ENCODE results near the gene QRSL1.

QRSL1 gene

DNA sequence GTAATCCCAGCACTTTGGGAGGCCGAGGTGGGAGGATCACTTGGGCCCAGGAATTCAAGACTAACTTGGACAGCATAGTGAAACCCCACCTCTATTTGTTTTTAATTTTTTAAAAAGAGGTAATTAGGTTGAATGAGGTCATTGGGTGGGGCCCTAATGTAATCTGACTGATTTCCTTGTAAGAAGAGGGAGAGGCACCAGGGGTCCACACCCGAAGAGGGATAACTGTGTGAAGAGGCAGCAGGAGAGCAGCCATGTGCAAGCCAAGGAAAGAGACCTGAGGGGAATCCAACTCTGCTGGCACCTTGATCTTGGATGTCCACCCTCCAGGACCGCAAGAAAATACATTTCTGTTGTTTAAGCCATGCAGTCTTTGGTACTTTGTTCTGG, 63.4 kb downstream of the QRSL1 start:
- TF ChIP-seq, protein P1, sequence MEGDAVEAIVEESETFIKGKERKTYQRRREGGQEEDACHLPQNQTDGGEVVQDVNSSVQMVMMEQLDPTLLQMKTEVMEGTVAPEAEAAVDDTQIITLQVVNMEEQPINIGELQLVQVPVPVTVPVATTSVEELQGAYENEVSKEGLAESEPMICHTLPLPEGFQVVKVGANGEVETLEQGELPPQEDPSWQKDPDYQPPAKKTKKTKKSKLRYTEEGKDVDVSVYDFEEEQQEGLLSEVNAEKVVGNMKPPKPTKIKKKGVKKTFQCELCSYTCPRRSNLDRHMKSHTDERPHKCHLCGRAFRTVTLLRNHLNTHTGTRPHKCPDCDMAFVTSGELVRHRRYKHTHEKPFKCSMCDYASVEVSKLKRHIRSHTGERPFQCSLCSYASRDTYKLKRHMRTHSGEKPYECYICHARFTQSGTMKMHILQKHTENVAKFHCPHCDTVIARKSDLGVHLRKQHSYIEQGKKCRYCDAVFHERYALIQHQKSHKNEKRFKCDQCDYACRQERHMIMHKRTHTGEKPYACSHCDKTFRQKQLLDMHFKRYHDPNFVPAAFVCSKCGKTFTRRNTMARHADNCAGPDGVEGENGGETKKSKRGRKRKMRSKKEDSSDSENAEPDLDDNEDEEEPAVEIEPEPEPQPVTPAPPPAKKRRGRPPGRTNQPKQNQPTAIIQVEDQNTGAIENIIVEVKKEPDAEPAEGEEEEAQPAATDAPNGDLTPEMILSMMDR (IDR thresholded peaks at IDR 0.05; ENCODE audit: insufficient read depth, low read length, poor library complexity, severe bottlenecking), result no peak
- TF ChIP-seq EZH2phosphoT487 (conservative IDR thresholded peaks at IDR 0.05; ENCODE audit: low read length), result no peak
- Histone ChIP-seq H4K20me1 (ENCODE audit: low read depth, low read length) (no peaks in the 10 kb centered on the region), H3K27ac (ENCODE audit: low read depth, low read length) (no peak overlapping the region), H3K27me3 (ENCODE audit: low read length) (no peaks in the 10 kb centered on the region), H3K9me3 (ENCODE audit: insufficient read depth, low read length) (no peaks in the 10 kb centered on the region), H3K4me2 (ENCODE audit: low read depth, low read length, poor library complexity, severe bottlenecking) (no peak overlapping the region), H3F3A (ENCODE audit: insufficient read depth) (no peaks in the 10 kb centered on the region), H3K9me2 (replicated peaks; ENCODE audit: insufficient read depth, low read length) (no peaks in the 10 kb centered on the region), H2AFZ (ENCODE audit: low read depth, low read length, severe bottlenecking) (no peak overlapping the region), H3K9ac (ENCODE audit: low read length) (no peak overlapping the region), H3K79me2 (ENCODE audit: insufficient read depth, low read length) (no peaks in the 10 kb centered on the region), H3K36me3 (ENCODE audit: low read length) (no peaks in the 10 kb centered on the region), H3K4me3 (ENCODE audit: insufficient read depth, low read length, poor library complexity, severe bottlenecking) (no peak overlapping the region)

DNA sequence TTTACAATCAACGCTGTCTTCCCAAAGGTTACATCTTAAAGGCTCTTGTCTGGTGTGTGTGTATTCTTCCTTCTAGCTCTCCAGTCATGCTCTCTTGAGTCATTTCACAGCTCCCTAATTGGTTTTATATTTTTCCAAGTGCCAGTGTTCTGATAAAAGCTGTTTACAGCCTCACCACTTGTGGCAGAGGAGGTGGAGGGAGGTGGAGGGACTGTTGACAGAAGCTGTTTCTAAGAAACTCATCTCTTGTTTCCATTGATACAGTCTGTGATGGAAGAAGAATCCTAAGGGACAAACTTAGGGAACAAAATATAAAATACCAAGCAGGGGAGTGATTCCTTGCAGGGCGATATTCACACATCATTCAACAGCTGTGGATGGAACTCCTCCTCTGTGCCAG, 64.0 kb downstream of the QRSL1 start:
- H3K36me3 ChIP-seq (ENCODE audit: low read length), result no peaks in the 10 kb centered on the region
- no peaks in the 10 kb centered on the region for H3F3A ChIP-seq (ENCODE audit: insufficient read depth)
- TF ChIP-seq, protein P1 (IDR thresholded peaks at IDR 0.05; ENCODE audit: insufficient read depth, low read length, poor library complexity, severe bottlenecking), result no peak
- H3K9ac ChIP-seq (ENCODE audit: low read length), result no peak overlapping the region
- H3K4me2 ChIP-seq (ENCODE audit: low read depth, low read length, poor library complexity, severe bottlenecking), result no peak overlapping the region
- no peaks in the 10 kb centered on the region for H3K9me2 ChIP-seq (replicated peaks; ENCODE audit: insufficient read depth, low read length)
- no peaks in the 10 kb centered on the region for H4K20me1 ChIP-seq (ENCODE audit: low read depth, low read length)
- no peak overlapping the region for H3K4me3 ChIP-seq (ENCODE audit: insufficient read depth, low read length, poor library complexity, severe bottlenecking)
- no peak overlapping the region for H2AFZ ChIP-seq (ENCODE audit: low read depth, low read length, severe bottlenecking)
- H3K27me3 ChIP-seq (ENCODE audit: low read length), result no peaks in the 10 kb centered on the region
- no peak overlapping the region for H3K27ac ChIP-seq (ENCODE audit: low read depth, low read length)
- no peaks in the 10 kb centered on the region for H3K79me2 ChIP-seq (ENCODE audit: insufficient read depth, low read length)
- no peaks in the 10 kb centered on the region for H3K9me3 ChIP-seq (ENCODE audit: insufficient read depth, low read length)

DNA sequence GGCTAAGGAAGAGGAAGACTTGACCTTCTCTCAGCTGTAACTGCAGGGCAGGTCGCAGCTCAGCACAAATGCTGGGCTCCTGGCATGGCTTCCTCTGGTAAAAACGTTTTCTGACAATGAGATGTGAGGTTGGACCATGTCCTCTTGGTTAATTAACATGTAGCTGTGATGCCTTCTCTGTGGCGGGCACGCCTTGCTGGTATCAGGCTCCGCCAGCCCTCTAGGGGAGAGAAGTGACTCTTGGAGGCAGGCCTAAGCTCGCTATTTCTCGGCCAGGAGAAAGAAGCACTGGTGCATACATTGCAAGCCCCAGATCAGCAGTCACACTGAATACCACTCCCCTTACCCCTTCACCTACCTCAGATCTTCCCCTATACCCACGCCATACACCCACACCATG, 65.0 kb downstream of the QRSL1 start:
- TF ChIP-seq EZH2phosphoT487 (conservative IDR thresholded peaks at IDR 0.05; ENCODE audit: low read length), result no peak
- TF ChIP-seq, protein P1 (IDR thresholded peaks at IDR 0.05; ENCODE audit: insufficient read depth, low read length, poor library complexity, severe bottlenecking), result no peak
- Histone ChIP-seq H3K36me3 (ENCODE audit: low read length) (no peaks in the 10 kb centered on the region), H3K9me3 (ENCODE audit: insufficient read depth, low read length) (no peaks in the 10 kb centered on the region), H3K9ac (ENCODE audit: low read length) (peak overlapping the region; percentile 11; the same call in 1 of the 2 replicates), H3K27me3 (ENCODE audit: low read length) (no peaks in the 10 kb centered on the region), H3K79me2 (ENCODE audit: insufficient read depth, low read length) (no peaks in the 10 kb centered on the region), H3K4me3 (ENCODE audit: insufficient read depth, low read length, poor library complexity, severe bottlenecking) (no peak overlapping the region), H2AFZ (ENCODE audit: low read depth, low read length, severe bottlenecking) (peak overlapping the region; percentile 63), H3K4me2 (ENCODE audit: low read depth, low read length, poor library complexity, severe bottlenecking) (peak overlapping the region; percentile 16), H3K9me2 (replicated peaks; ENCODE audit: insufficient read depth, low read length) (no peaks in the 10 kb centered on the region), H4K20me1 (ENCODE audit: low read depth, low read length) (no peaks in the 10 kb centered on the region), H3K27ac (ENCODE audit: low read depth, low read length) (no peak overlapping the region), H3F3A (ENCODE audit: insufficient read depth) (no peaks in the 10 kb centered on the region)

All from SU-DHL-6 (cell line).